ENCODE data around the gene HAT1. TPM values are rescaled to one million over a fixed set of nuclear protein-coding genes. Genes with fewer than 3 reads are reported as not detected.

Gene HAT1
- total RNA-seq, 1 experiment from 2014 or later = 76.8 TPM

Other genes with a start within 250 kb of the HAT1 start
- 56.4 and 58.5 TPM in 2 replicates for gene DYNC1I2, start 235.0 kb upstream of the HAT1 start, total RNA-seq (2014; rRNA removed)
- gene SLC25A12, start 28.2 kb upstream of the HAT1 start, total RNA-seq (2014; rRNA removed) = 18.4 and 21.4 TPM in 2 replicates
- gene METAP1D, start 77.5 kb downstream of the HAT1 start, total RNA-seq (2014; rRNA removed) = 7.3 and 12.0 TPM in 2 replicates
- 7.6 and 13.2 TPM in 2 replicates for gene DLX1, start 163.0 kb downstream of the HAT1 start, total RNA-seq (2014; rRNA removed)
- 0.29 and 1.4 TPM in 2 replicates for gene DLX2, start 180.4 kb downstream of the HAT1 start, total RNA-seq (2014; rRNA removed)

Measured in PC-3 (cell line).